Right kidney (tissue), 1 donor: ENCODE measurements around the gene HRH4.

Experiments used
- DNase-seq: peaks from one replicate; pipeline ENCODE4 v3.0.0-alpha.2; 2016

Gene HRH4

GRCh38 chr18:24465486-24465885 is 5.0 kb downstream of the HRH4 start:
- no peak for DNase-seq

GRCh38 chr18:24466771-24467170 is 6.3 kb downstream of the HRH4 start:
- DNase-seq = no peak

GRCh38 chr18:24470022-24470618 is 9.7 kb downstream of the HRH4 start:
- no peak for DNase-seq

DNA sequence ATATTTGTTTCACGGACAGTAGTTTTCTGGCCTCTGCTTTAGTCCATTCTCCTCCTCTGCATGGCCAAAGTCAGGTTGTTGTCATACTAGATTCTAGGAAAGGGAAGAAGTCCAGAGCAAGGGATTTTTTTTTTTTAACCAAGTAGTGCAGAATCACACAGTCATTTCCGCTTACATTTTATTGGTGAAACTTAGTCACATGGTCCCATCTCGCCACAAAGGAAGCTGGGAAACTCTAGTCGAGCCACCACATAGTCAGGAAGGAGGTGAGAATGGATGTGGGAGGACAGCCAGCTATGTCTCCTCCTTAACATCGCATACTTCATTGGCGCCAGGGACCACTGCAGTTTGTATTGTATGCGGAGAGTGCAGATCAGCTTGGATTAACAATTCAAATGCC is 10.4 kb downstream of the HRH4 start:
- DNase-seq = no peak

GRCh38 chr18:24472591-24472990 is 12.2 kb downstream of the HRH4 start:
- DNase-seq = no peak

DNA sequence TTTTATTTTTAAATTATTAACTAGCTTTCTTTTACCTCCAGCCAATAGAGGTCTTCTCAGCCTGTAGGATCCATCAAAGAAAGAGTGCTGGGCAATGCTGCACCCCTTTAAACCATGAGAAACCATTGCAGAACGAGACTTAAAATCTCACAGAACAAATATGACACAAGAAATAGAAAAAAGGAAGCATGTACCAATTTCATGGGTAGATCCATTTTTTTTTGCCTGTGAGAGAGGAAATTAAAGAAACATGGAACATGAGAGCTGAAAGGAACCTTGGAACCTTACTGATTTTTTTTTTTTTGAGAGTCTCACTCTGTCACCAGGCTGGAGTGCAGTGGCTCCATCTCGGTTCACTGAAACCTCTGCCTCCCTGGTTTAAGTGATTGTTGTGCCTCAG is 14.0 kb downstream of the HRH4 start:
- no peak for DNase-seq

- no peak for DNase-seq
Measured at GRCh38 chr18:24475926-24476589, 15.6 kb downstream of the HRH4 start.

GRCh38 chr18:24479371-24479770 is 18.9 kb downstream of the HRH4 start:
- DNase-seq = no peak

GRCh38 chr18:24482821-24483220 is 22.4 kb downstream of the HRH4 start:
- no peak for DNase-seq

- no peak for DNase-seq
Measured at GRCh38 chr18:24485681-24486080, 25.2 kb downstream of the HRH4 start.

GRCh38 chr18:24486684-24487083 is 26.2 kb downstream of the HRH4 start:
- no peak for DNase-seq

DNA sequence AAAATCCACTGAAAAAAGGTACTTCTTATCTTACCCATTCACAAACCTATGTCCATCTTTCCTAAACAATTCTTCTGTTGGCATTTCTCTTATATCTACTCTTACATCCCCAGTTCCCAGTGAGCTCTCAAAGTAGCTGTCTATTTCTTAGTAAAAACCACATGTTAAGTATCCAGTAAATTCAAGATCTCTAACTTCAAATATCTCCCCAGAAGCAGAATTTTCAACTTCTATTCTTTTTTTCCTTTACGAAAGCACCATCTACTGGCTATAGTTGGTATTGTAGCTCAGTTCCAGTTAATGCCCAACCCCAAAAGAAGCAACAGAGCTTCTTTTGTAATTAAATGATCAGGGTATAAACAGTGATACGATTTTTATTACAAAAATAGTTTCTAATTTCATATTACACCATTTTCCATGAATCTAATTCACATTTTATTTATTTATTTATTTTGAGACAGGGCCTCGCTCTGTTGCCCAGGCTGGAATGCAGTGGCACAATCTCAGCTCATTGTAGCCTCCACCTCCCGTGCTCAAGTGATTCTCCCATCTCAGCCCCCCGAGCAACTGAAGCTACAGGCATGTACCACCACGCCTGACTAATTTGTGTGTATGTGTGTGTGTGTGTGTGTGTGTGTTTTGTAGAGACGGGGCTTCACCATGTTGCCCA is 28.5 kb downstream of the HRH4 start:
- peak; percentile 48 for DNase-seq

GRCh38 chr18:24490539-24490938 is 30.1 kb downstream of the HRH4 start:
- no peak for DNase-seq

DNA sequence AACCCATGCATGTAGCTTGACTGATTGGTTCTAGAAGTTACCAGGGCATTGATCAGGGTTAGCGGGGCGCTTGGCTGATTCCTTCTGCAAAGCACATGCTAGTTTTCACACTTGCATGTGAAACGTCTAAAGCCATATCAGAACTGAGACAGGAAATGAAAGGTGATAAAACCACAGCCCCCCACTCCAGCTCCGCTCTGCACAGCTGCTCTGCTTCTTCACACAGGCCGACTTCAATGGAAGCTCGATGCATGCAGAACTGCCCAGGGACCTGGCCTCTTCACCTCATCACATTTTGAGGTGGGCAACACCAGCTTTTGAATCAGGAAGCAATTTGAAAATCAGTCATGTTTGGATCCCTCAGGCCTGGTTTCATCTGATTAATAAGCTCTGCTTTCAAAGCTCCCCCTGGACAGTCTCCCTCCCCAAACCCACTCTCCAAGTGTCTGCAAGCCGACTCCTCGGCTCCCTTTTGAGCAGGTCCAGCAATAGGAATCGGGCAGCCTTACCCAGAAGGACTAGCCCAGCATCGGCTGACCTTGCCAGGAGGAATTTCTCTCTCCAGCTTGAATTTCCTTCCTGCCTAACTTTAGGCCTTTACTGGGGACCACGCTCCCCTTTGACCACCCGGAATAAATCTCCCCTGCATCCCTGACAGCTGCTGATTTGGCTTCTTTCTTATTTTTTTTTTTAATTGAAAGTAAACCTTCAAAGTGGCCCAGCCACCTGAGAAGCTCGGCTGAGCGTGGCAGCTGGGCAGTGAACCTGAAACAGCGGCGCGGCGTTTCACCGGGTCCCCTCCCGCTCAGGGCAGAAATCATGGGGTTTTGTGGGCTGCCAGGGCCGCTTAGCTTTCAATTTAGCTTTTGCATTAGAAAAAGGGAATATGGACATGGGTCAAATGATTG is 31.7 kb downstream of the HRH4 start:
- DNase-seq = peak; percentile 74

DNA sequence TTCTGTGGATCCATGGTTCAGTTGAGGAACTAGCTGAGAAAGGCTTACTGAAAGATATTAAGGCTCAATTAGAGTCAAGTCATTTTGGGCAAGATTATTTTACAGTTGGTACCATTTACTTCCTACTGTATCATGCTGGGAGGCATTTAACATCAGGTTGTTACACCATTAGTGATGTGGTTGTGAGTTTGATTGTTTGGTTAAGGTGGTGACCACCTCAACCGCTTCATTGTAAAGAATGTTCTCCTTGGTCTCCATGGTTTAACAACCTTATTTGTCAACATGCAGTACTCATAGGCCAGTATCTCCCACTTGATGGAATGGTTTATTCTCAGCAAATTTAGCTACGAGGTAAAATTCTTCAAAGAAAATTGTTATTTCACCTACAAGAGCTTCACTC is 34.1 kb downstream of the HRH4 start:
- DNase-seq = no peak

GRCh38 chr18:24497031-24497754 is 36.8 kb downstream of the HRH4 start:
- DNase-seq = no peak

DNA sequence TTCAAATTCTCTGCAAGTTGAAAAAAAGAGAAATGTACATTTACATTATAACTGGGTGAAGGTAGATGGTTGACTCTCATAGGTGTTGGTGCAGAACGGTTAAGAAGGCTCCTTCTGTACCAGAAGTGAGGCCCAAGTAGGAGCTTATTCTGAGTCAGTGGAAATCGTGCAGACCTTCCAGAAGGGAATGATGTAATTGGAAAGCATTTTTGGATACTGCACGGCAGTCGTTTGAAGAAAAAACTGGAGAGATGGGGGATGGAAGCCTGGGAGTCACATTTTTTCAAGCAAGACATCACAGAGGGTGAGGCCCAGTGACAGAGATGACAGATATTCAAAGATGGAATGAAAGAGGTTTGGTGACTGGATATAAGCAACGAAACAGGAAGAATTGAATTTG is 39.4 kb downstream of the HRH4 start:
- DNase-seq = no peak

DNA sequence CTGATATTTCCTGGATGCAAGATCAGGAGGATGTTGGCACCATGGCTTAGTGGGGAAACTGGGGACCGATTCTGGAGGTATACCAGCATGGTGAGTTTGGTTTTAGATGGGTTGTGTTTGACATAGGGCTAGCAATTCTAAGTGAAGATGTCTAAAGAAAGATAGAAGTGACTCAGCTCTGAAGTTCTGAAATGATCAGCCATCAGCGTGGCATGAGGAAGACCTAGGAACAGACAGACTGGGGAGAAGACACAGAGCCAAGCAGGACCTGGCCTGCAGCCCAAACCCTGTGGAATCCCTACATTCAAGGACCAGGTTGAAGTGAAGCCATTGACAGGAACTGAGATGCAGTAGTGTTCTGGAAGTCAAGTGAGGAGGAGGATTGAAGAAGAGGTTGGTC is 39.8 kb downstream of the HRH4 start:
- no peak for DNase-seq

GRCh38 chr18:24500766-24501165 is 40.3 kb downstream of the HRH4 start:
- DNase-seq = no peak

DNA sequence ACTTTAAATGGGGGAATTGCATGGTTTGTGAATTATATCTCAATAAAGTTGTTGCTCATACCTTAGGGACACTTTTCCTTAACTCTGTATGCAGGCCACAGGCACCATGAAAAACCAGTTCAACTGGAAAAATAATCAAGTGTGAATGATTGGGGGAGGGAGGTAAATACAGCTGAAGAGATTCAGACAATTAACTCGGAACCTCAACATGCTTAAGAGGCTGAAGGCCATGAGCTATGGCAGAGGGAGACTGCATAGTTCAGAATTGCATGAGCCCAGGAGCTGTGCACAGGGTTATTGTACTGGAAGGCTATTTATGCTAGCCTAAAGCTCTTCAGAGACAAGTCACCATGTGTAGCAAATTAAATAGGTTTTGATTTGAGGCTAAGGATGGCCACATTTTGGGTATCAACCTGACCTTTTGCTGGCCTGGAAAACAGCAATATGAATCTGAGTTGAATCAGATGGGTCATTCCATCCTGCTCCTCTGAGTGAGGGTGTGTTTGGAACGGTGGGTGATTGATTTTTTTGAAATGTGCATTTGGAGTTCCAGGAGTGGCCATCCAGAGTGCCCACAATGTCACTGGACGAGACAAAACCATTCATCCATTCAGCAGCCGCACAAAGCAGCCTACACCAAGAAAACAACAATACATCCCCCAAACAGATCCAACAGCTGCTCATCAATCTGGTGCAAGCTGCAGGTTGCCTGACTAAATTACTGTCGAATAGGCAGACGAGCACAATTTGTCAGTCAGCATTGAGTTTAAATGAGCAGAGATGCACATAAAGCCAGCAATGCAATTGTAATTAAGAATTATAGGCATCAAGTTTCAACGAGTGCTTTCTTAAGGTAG is 42.5 kb downstream of the HRH4 start:
- peak; percentile 22 for DNase-seq

GRCh38 chr18:24504401-24504800 is 44.0 kb downstream of the HRH4 start:
- no peak for DNase-seq
